B cell (primary cell): ENCODE results near the gene FASLG.

Source experiments
- EZH2 ChIP-seq: IDR thresholded peaks from 2 replicates; pipeline ENCODE4 v1.6.1; 2012; ENCODE audit warnings: borderline replicate concordance, low read depth, mild to moderate bottlenecking, moderate library complexity, low read length; ENCODE audit not compliant: insufficient read depth, poor library complexity, severe bottlenecking
- TF ChIP-seq, protein P1 (sequence below): fragments of 200-600 bp; IDR thresholded peaks from one replicate; pipeline ENCODE4 v1.8.0; 2022; ENCODE audit warnings: antibody characterized with exemption, mild to moderate bottlenecking

DNA sequence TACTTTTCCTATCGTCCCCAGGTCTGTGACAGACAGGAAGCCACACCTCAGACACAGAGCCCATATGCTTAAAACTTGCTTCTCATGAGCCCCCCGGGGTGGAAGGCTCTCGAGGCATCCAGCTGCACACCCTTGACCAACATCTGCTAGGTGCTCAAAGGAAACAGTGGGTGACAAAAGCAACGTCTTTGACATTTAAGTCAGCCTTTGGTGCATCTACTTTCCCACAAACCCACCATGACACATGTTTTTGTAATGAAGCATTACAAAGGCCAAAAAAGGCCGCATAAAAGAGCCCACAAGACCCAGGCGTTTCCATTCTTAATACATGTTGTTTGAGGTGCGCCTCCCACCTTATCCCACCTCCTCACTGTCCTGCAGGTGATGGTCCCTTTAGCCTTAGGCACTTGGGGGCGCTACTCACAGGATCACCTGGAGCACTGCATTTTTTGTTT, 11.8 kb upstream of the FASLG start:
- TF ChIP-seq, protein P1, sequence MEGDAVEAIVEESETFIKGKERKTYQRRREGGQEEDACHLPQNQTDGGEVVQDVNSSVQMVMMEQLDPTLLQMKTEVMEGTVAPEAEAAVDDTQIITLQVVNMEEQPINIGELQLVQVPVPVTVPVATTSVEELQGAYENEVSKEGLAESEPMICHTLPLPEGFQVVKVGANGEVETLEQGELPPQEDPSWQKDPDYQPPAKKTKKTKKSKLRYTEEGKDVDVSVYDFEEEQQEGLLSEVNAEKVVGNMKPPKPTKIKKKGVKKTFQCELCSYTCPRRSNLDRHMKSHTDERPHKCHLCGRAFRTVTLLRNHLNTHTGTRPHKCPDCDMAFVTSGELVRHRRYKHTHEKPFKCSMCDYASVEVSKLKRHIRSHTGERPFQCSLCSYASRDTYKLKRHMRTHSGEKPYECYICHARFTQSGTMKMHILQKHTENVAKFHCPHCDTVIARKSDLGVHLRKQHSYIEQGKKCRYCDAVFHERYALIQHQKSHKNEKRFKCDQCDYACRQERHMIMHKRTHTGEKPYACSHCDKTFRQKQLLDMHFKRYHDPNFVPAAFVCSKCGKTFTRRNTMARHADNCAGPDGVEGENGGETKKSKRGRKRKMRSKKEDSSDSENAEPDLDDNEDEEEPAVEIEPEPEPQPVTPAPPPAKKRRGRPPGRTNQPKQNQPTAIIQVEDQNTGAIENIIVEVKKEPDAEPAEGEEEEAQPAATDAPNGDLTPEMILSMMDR = no peak
- no peak for TF ChIP-seq EZH2
